Measurements from ENCODE around the gene BID. TPM values are rescaled to one million over a fixed set of nuclear protein-coding genes. Genes with fewer than 3 reads are reported as not detected.

BID gene
- total RNA-seq, 3 donors from 2014 or later (not counting 1 experiment from before 2014, with no cell fraction given): 40.9 to 42.4 (median 42.3) TPM

- WGBS (ENCODE audit: insufficient coverage): 90% methylated on average over 21 of the region's 21 CpGs
- Histone ChIP-seq H3K4me3 (ENCODE audit: low read length) (no peak overlapping the region), H3K36me3 (ENCODE audit: control insufficient read depth, insufficient read depth, low read length) (peaks cover 13% of the 10 kb centered on the region), H3K4me1 (ENCODE audit: control insufficient read depth, insufficient read depth, low read length) (peaks cover 24% of the 10 kb centered on the region), H3K27ac (ENCODE audit: low read length) (no peak overlapping the region), H3K27me3 (ENCODE audit: control insufficient read depth, insufficient read depth, low read length) (no peaks in the 10 kb centered on the region), H3K9me3 (ENCODE audit: control insufficient read depth, insufficient read depth, low read length) (no peaks in the 10 kb centered on the region)
- TF ChIP-seq CTCF (IDR thresholded peaks at IDR 0.05): no peak
- DNase-seq (peak in 1 of 2 donors; percentile 48), ATAC-seq (peak in 1 of 3 donors; percentile 24)
- no peak overlapping the region for H3K27ac Mint-ChIP-seq
- H3K36me3 Mint-ChIP-seq: no peaks in the 10 kb centered on the region
- H3K4me3 Mint-ChIP-seq: no peak overlapping the region
- no peaks in the 10 kb centered on the region for H3K9me3 Mint-ChIP-seq
- intact Hi-C loops (cut with micrococcal nuclease): loop anchor here (5.0 kb wide), 1 partner anchor 46 kb away; no protein-coding TSS in a partner anchor
- peaks cover 3 to 11% of the 10 kb centered on the region in 2 donors for H3K4me1 Mint-ChIP-seq
- H3K27me3 Mint-ChIP-seq (ENCODE audit: low read depth in 2 of 2): no peaks in the 10 kb centered on the region
Measured at GRCh38 chr22:17787716-17788330, 13.6 kb upstream of the BID start.

GRCh38 chr22:17787241-17787640 is 13.0 kb upstream of the BID start:
- Histone ChIP-seq H3K27me3 (ENCODE audit: control insufficient read depth, insufficient read depth, low read length) (no peaks in the 10 kb centered on the region), H3K9me3 (ENCODE audit: control insufficient read depth, insufficient read depth, low read length) (no peaks in the 10 kb centered on the region), H3K4me1 (ENCODE audit: control insufficient read depth, insufficient read depth, low read length) (peaks cover 27% of the 10 kb centered on the region), H3K4me3 (ENCODE audit: low read length) (no peak overlapping the region), H3K27ac (ENCODE audit: low read length) (no peak overlapping the region), H3K36me3 (ENCODE audit: control insufficient read depth, insufficient read depth, low read length) (peaks cover 13% of the 10 kb centered on the region)
- WGBS (ENCODE audit: insufficient coverage): 88% methylated on average over 8 of the region's 8 CpGs
- Mint-ChIP-seq H3K4me3 (no peak overlapping the region), H3K27me3 (ENCODE audit: low read depth in 2 of 2) (no peaks in the 10 kb centered on the region), H3K27ac (no peak overlapping the region), H3K36me3 (no peaks in the 10 kb centered on the region), H3K4me1 (peaks cover 9 to 16% of the 10 kb centered on the region in 2 donors), H3K9me3 (no peaks in the 10 kb centered on the region)
- intact Hi-C loops (cut with micrococcal nuclease): loop anchor here (5.0 kb wide), 1 partner anchor 45 kb away; no protein-coding TSS in a partner anchor
- no peak for DNase-seq
- ATAC-seq: no peak
- no peak for TF ChIP-seq CTCF (IDR thresholded peaks at IDR 0.05)

- Mint-ChIP-seq H3K9me3 (no peaks in the 10 kb centered on the region), H3K36me3 (no peaks in the 10 kb centered on the region), H3K27ac (peak overlapping the region in 1 of 2 donors; percentile 27), H3K27me3 (ENCODE audit: low read depth in 2 of 2) (no peaks in the 10 kb centered on the region), H3K4me1 (peaks cover 14 to 22% of the 10 kb centered on the region in 2 donors), H3K4me3 (no peak overlapping the region)
- Histone ChIP-seq H3K9me3 (ENCODE audit: control insufficient read depth, insufficient read depth, low read length) (no peaks in the 10 kb centered on the region), H3K27ac (ENCODE audit: low read length) (no peak overlapping the region), H3K36me3 (ENCODE audit: control insufficient read depth, insufficient read depth, low read length) (peaks cover 13% of the 10 kb centered on the region), H3K4me1 (ENCODE audit: control insufficient read depth, insufficient read depth, low read length) (peaks cover 34% of the 10 kb centered on the region), H3K27me3 (ENCODE audit: control insufficient read depth, insufficient read depth, low read length) (no peaks in the 10 kb centered on the region), H3K4me3 (ENCODE audit: low read length) (no peak overlapping the region)
- DNase-seq (no peak), ATAC-seq (no peak)
- 82% methylated on average over 18 of the region's 18 CpGs for WGBS (ENCODE audit: insufficient coverage)
- intact Hi-C loops (cut with micrococcal nuclease): loop anchor here (5.0 kb wide), 1 partner anchor 44 kb away; no protein-coding TSS in a partner anchor
- TF ChIP-seq CTCF (IDR thresholded peaks at IDR 0.05): no peak
Measured at GRCh38 chr22:17786435-17787161, 12.3 kb upstream of the BID start.
